Measurements from ENCODE around the gene POMGNT1.

Gene POMGNT1

GRCh38 chr1:46181343-46182260 is 16.6 kb downstream of the POMGNT1 start:
- Mint-ChIP-seq H3K27me3 (no peaks in the 10 kb centered on the region), H3K4me3 (no peak overlapping the region), H3K4me1 (peaks cover 24% of the 10 kb centered on the region), H3K36me3 (ENCODE audit: low read depth) (no peaks in the 10 kb centered on the region), H3K9me3 (no peaks in the 10 kb centered on the region), H3K27ac (no peak overlapping the region)
- DNase-seq = no peak
- no peak for ATAC-seq

GRCh38 chr1:46180082-46180616 is 18.1 kb downstream of the POMGNT1 start:
- Mint-ChIP-seq H3K27me3 (no peaks in the 10 kb centered on the region), H3K36me3 (ENCODE audit: low read depth) (no peaks in the 10 kb centered on the region), H3K4me1 (peaks cover 15% of the 10 kb centered on the region), H3K4me3 (no peak overlapping the region), H3K9me3 (no peaks in the 10 kb centered on the region), H3K27ac (no peak overlapping the region)
- no peak for ATAC-seq
- DNase-seq = peak; percentile 26

GRCh38 chr1:46179138-46180081 is 18.8 kb downstream of the POMGNT1 start:
- Mint-ChIP-seq H3K4me1 (peaks cover 7% of the 10 kb centered on the region), H3K4me3 (no peak overlapping the region), H3K9me3 (no peaks in the 10 kb centered on the region), H3K27me3 (no peaks in the 10 kb centered on the region), H3K27ac (no peak overlapping the region), H3K36me3 (ENCODE audit: low read depth) (no peaks in the 10 kb centered on the region)
- DNase-seq = peak; percentile 66
- ATAC-seq = peak; percentile 76

GRCh38 chr1:46176211-46176865 is 21.9 kb downstream of the POMGNT1 start, which contains the start of gene P3R3URF:
TSS of gene P3R3URF (minus strand) at chr1:46176488. CDS start at chr1:46176471, 17 bp downstream.
- H3K4me1 Mint-ChIP-seq = no peaks in the 10 kb centered on the region
- DNase-seq = no peak
- H3K27ac Mint-ChIP-seq = no peak within 1 kb of the TSS
- H3K9me3 Mint-ChIP-seq = no peaks in the 10 kb centered on the region
- H3K27me3 Mint-ChIP-seq = no peaks in the 10 kb centered on the region
- ATAC-seq = no peak
- H3K4me3 Mint-ChIP-seq = no peak within 1 kb of the TSS
- no peaks in the 10 kb centered on the region for H3K36me3 Mint-ChIP-seq (ENCODE audit: low read depth)

- DNase-seq (no peak), ATAC-seq (no peak)
- Mint-ChIP-seq H3K36me3 (ENCODE audit: low read depth) (no peaks in the 10 kb centered on the region), H3K4me1 (no peaks in the 10 kb centered on the region), H3K27me3 (no peaks in the 10 kb centered on the region), H3K9me3 (no peaks in the 10 kb centered on the region), H3K27ac (no peak overlapping the region), H3K4me3 (no peak overlapping the region)
These were observed 23.0 kb downstream of the POMGNT1 start for GRCh38 chr1:46175243-46175642.

- ATAC-seq (no peak), DNase-seq (no peak)
- Mint-ChIP-seq H3K4me3 (no peak within 1 kb of the TSS), H3K4me1 (no peaks in the 10 kb centered on the region), H3K36me3 (ENCODE audit: low read depth) (no peaks in the 10 kb centered on the region), H3K27me3 (no peaks in the 10 kb centered on the region), H3K27ac (no peak within 1 kb of the TSS), H3K9me3 (no peaks in the 10 kb centered on the region)
These were observed 23.6 kb downstream of the POMGNT1 start, which contains the start of gene TSPAN1 for GRCh38 chr1:46174448-46175231. TSS of gene TSPAN1 (plus strand) at chr1:46175087. CDS start at chr1:46181108, 6,021 bp downstream.

GRCh38 chr1:46173361-46173856 is 24.8 kb downstream of the POMGNT1 start:
- Mint-ChIP-seq H3K27ac (no peak overlapping the region), H3K4me3 (no peak overlapping the region), H3K27me3 (no peaks in the 10 kb centered on the region), H3K9me3 (no peaks in the 10 kb centered on the region), H3K4me1 (no peaks in the 10 kb centered on the region), H3K36me3 (ENCODE audit: low read depth) (no peaks in the 10 kb centered on the region)
- ATAC-seq (no peak), DNase-seq (no peak)

GRCh38 chr1:46172321-46172720 is 25.9 kb downstream of the POMGNT1 start:
- ATAC-seq (no peak), DNase-seq (no peak)
- H3K27ac Mint-ChIP-seq = no peak overlapping the region
- no peaks in the 10 kb centered on the region for H3K36me3 Mint-ChIP-seq (ENCODE audit: low read depth)
- no peaks in the 10 kb centered on the region for H3K9me3 Mint-ChIP-seq
- H3K27me3 Mint-ChIP-seq = peaks cover 2% of the 10 kb centered on the region
- no peak overlapping the region for H3K4me3 Mint-ChIP-seq
- H3K4me1 Mint-ChIP-seq = peaks cover 5% of the 10 kb centered on the region

GRCh38 chr1:46171871-46172270 is 26.4 kb downstream of the POMGNT1 start:
- ATAC-seq (no peak), DNase-seq (no peak)
- Mint-ChIP-seq H3K27ac (no peak overlapping the region), H3K4me1 (peaks cover 9% of the 10 kb centered on the region), H3K36me3 (ENCODE audit: low read depth) (no peaks in the 10 kb centered on the region), H3K27me3 (peaks cover 2% of the 10 kb centered on the region), H3K4me3 (no peak overlapping the region), H3K9me3 (no peaks in the 10 kb centered on the region)

GRCh38 chr1:46171351-46171750 is 26.9 kb downstream of the POMGNT1 start:
- Mint-ChIP-seq H3K27ac (no peak overlapping the region), H3K36me3 (ENCODE audit: low read depth) (no peaks in the 10 kb centered on the region), H3K27me3 (peaks cover 2% of the 10 kb centered on the region), H3K9me3 (no peaks in the 10 kb centered on the region), H3K4me1 (peaks cover 14% of the 10 kb centered on the region), H3K4me3 (no peak overlapping the region)
- DNase-seq = no peak
- no peak for ATAC-seq

- H3K9me3 Mint-ChIP-seq = no peaks in the 10 kb centered on the region
- peaks cover 2% of the 10 kb centered on the region for H3K27me3 Mint-ChIP-seq
- ATAC-seq = no peak
- no peak for DNase-seq
- H3K27ac Mint-ChIP-seq = no peak overlapping the region
- no peaks in the 10 kb centered on the region for H3K36me3 Mint-ChIP-seq (ENCODE audit: low read depth)
- no peak overlapping the region for H3K4me3 Mint-ChIP-seq
- peaks cover 17% of the 10 kb centered on the region for H3K4me1 Mint-ChIP-seq
These were observed 28.3 kb downstream of the POMGNT1 start for GRCh38 chr1:46169811-46170454.

- peaks cover 2% of the 10 kb centered on the region for H3K27me3 Mint-ChIP-seq
- no peak overlapping the region for H3K27ac Mint-ChIP-seq
- H3K4me3 Mint-ChIP-seq = no peak overlapping the region
- peaks cover 17% of the 10 kb centered on the region for H3K4me1 Mint-ChIP-seq
- ATAC-seq (no peak), DNase-seq (no peak)
- H3K36me3 Mint-ChIP-seq (ENCODE audit: low read depth) = no peaks in the 10 kb centered on the region
- no peaks in the 10 kb centered on the region for H3K9me3 Mint-ChIP-seq
These were observed 29.8 kb downstream of the POMGNT1 start for GRCh38 chr1:46168477-46168876.

All from activated naive CD8-positive, alpha-beta T cell treated with anti-CD3 and anti-CD28 coated beads, Interleukin-2, amount 50 U/mL, for 24 hours (primary cell).